GM19238 (cell line): ENCODE measurements around the gene CBX5.
"Not testable (repeated sequence)": the region's sequence is repeated elsewhere in the genome, so short reads cannot be mapped to it uniquely, and the experiment has no call there.

Experiments used
- DNase-seq: peaks from one replicate; pipeline ENCODE4 v3.0.0; 2011; ENCODE audit warnings: low spot score; ENCODE audit not compliant: insufficient read length

CBX5 gene

GRCh38 chr12:54199917-54200316 is 80.0 kb downstream of the CBX5 start:
- no peak for DNase-seq

GRCh38 chr12:54199034-54199433 is 80.9 kb downstream of the CBX5 start:
- DNase-seq = no peak

GRCh38 chr12:54197431-54197909 is 82.5 kb downstream of the CBX5 start:
- DNase-seq = no peak

GRCh38 chr12:54197010-54197409 is 82.9 kb downstream of the CBX5 start:
- DNase-seq = no peak

GRCh38 chr12:54196396-54196795 is 83.5 kb downstream of the CBX5 start:
- DNase-seq = no peak

GRCh38 chr12:54195737-54196347 is 84.1 kb downstream of the CBX5 start:
- no peak for DNase-seq

- DNase-seq = no peak
Measured at GRCh38 chr12:54195080-54195736, 84.7 kb downstream of the CBX5 start.

GRCh38 chr12:54194611-54195010 is 85.3 kb downstream of the CBX5 start:
- not testable (repeated sequence) for DNase-seq

- DNase-seq = no peak
Measured at GRCh38 chr12:54193434-54193833, 86.5 kb downstream of the CBX5 start.

GRCh38 chr12:54191550-54192022 is 88.3 kb downstream of the CBX5 start:
- DNase-seq = peak; percentile 73

GRCh38 chr12:54191126-54191525 is 88.8 kb downstream of the CBX5 start:
- no peak for DNase-seq

GRCh38 chr12:54189198-54189539 is 90.8 kb downstream of the CBX5 start:
- no peak for DNase-seq

GRCh38 chr12:54187075-54187474 is 92.8 kb downstream of the CBX5 start:
- no peak for DNase-seq

- no peak for DNase-seq
Measured at GRCh38 chr12:54185919-54186318, 94.0 kb downstream of the CBX5 start.

GRCh38 chr12:54185297-54185696 is 94.6 kb downstream of the CBX5 start:
- DNase-seq = not testable (repeated sequence)

GRCh38 chr12:54184024-54184805 is 95.7 kb downstream of the CBX5 start:
- DNase-seq = no peak

GRCh38 chr12:54182981-54183380 is 96.9 kb downstream of the CBX5 start:
- no peak for DNase-seq

- DNase-seq = no peak
Measured at GRCh38 chr12:54182086-54182485, 97.8 kb downstream of the CBX5 start.
